Adipose tissue (tissue), 3 donors: ENCODE measurements around the gene FAM20C. TPM values are rescaled to one million over a fixed set of nuclear protein-coding genes. Genes with fewer than 3 reads are reported as not detected.
"Not testable (repeated sequence)": the region's sequence is repeated elsewhere in the genome, so short reads cannot be mapped to it uniquely, and the experiment has no call there.

Source experiments
- H3K27ac ChIP-seq: one replicate; pipeline ENCODE4 v1.5.1; 2013; ENCODE audit warnings: low read depth, low read length
- WGBS, 3 donors: extraction: QIAGEN DNeasy Blood & Tissue Kit; methylation state at CpG; one replicate each; pipeline ENCODE4 v1.1.7; 2013; 5-methylcytosine and 5-hydroxymethylcytosine counted together
- polyA plus RNA-seq, 3 donors: library from polyadenylated mRNA; stranded (reverse); fragments of 200-250 nt; gene quantifications; one replicate each; pipeline ENCODE4 v1.2.3, GENCODE V29; 2013
- donor health status: healthy with polysubstance abuse.
- donor health status: Bipolar disorder and iron deficiency.
- donor health status: healthy.

The FAM20C gene
- polyA plus RNA-seq, 3 donors: 16.0 to 105 (median 34.3) TPM

DNA sequence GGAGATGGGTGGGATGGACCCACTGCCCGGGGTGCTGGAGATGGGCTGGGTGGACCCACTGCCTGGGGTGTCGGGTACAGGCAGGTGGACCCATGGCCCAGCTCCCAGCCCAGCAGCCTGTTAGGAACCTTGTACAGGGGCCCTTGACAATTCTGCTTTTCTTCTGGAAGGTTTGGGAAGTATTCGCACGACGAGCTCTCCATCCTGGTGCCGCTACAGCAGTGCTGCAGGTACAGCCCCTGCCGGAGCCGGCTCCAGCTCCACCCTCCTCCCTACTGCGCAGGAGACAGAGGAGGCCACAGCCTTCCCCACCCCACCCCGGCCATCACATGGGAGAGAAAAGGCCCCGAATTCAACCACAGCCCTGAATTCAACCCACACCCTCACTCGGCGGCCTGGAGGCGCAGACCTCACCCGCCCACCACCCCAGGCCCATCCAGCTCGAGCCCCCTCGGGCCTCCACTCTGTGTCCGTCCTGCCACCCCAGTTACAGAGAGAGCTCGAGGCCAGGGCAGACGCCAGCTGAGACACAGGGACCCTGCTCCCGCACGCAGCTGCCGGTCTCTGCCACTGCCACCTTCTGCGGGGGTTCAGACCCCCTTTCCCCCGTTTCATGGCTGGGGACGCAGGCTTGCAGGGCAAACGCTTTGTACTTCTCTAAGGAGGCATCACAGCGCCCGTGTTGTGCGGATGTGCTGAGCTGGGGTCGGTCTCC is 66.3 kb downstream of the FAM20C start:
- 95 to 97% (median 96%) methylated on average over 29 to 31 of the region's 31 CpGs for whole genome bisulfite sequencing, 3 donors
- H3K27ac ChIP-seq: no peak overlapping the region

DNA sequence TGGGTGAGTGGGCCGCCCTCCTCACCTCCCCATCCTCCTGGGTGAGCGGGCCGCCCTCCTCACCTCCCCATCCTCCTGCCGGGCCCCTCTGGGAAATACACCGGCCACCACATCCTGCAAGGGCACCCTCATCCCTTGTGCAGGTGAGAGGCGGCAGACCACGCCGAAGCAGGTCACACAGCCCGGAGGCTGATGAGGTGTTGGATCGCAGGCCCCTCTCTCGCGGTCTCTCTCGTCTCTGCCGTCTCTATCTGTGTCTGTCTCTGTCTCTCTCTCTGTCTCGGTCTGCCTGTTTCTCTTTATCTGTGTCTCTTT is 66.8 kb downstream of the FAM20C start:
- H3K27ac ChIP-seq: no peak overlapping the region
- WGBS, 3 donors: 96 to 97% (median 97%) methylated on average over 15 of the region's 15 CpGs

DNA sequence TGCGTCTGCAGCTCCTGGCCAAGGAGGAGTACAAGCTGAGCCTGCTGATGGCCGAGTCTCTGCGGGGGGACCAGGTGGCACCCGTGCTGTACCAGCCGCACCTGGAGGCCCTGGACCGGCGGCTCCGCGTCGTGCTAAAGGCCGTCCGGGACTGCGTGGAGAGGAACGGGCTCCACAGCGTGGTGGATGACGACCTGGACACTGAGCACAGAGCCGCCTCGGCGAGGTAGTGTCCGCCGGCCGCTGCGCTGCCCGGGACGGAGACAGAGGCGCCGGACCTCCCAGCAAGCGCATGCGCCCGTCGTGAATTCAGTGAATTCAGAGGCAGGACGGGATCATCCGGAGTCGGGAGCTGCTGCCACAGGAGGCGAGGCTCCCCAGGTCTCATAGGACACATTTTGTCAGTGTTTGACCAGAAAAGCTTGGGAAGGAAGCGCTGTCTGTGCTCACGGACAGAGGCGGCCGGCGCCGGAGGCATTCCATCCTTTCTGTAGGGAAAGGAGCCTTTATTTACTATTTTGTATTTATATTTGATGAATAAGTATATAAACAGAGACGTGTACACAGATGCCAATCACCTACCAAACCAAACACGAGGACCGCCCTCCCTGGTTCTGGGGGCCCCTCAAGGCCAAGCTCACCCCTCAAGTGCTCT is 67.5 kb downstream of the FAM20C start:
- no peak overlapping the region for H3K27ac ChIP-seq
- WGBS, 3 donors: 93 to 96% (median 94%) methylated on average over 40 to 44 of the region's 44 CpGs

DNA sequence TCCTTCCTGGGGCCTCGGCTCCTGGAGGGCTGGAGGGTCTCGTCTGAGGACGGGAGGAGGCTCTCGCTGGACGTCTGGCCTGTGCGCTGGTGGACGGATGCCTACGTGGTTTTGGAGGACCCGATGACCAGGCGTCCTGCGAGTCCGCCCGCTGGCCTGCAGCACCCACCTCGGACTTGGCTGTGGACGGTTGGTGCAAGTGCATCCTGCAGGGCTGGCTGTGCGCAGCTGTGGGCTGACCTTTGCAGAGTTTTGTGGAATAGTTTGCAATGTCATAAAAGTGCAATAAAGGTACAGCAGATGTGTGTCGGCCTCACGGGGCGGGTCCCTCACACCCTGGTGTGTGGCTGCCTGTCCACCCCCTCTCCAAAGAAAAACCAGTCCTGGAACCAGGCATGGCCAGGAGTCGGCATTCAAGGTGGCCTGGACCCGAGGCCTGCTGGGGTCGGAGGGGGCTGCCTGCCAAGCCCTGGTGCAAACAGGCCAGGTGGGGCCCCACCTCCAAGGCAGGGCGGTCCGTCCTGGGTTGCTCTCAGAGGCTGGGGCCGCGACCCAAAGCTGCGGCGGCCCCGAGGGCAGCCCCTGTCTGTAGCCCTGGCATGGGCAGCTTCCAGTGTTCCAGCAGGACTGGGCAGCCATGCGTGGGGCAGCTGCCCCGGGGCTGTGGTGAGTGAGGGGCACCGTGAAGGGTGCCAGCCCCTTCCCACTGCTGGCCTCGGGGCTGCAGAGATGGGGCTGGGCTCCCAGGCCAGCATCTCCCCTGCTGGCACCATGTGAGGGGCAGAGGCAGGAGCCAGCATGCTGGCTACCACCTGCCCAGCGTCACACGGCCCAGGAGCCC is 68.3 kb downstream of the FAM20C start:
- 87 to 97% (median 91%) methylated on average over 33 to 35 of the region's 35 CpGs for WGBS, 3 donors
- no peak overlapping the region for H3K27ac ChIP-seq

DNA sequence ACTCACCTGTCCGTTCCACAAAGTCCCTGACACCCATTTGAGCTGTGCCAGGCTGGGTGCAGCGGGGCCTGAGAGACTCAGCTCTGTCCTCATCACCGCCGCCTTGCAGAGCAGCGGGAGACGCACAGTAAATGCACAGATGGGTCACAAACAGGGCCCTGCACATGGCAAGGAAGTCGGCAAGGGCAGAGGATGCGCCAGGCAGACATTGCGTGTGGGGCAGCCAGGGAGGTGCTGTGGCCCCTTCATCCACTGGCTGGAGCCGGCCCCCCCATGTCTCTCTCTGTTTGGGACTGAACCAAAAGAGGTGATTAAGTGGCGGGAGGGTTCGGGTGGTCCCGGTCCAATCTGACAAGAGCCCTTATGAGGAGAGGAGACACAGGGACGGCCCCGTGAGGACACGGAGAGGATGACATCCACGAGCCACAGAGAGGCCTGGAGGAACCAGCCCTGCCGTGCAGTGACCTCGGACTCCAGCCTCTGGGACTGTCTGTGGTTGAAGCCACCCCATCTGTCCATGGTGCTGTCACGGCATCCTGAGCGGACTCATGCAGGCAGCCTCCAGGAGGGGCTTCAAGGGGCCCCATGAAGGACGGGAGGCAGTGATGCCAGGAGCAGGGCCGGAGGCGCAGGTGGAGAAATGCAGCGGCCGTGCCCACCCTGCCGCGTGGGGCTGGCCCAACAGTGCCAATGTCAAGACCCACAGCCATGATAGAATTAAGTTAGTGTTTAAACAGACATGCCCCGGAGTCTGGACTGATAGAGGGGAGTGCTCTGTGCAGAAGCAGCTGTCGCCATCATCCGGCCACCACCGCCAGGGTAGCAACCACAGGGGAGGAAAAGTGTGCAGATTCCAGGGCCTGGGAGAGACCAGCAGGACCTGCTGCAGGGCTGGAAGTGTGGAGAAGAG is 69.2 kb downstream of the FAM20C start:
- H3K27ac ChIP-seq: no peak overlapping the region
- WGBS, 3 donors: 92 to 96% (median 95%) methylated on average over 30 to 32 of the region's 32 CpGs

DNA sequence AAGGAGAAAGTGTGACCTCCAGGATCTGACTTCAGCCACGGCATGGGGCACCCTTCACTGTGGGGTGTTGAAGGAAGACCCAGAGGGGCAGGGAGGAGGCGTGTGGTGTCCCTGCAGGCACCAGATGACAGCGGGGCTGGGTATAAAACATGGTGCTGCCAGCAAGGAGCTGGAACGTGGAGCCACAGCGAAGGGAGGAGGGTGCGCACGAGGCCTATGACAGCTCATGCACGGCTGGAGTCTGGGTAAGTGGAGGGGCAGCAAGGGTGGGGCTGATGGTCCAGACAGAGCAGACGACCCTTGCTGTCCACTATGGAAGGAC is 69.8 kb downstream of the FAM20C start:
- H3K27ac ChIP-seq: no peak overlapping the region
- WGBS, 3 donors: 94 to 97% (median 95%) methylated on average over 9 of the region's 9 CpGs

DNA sequence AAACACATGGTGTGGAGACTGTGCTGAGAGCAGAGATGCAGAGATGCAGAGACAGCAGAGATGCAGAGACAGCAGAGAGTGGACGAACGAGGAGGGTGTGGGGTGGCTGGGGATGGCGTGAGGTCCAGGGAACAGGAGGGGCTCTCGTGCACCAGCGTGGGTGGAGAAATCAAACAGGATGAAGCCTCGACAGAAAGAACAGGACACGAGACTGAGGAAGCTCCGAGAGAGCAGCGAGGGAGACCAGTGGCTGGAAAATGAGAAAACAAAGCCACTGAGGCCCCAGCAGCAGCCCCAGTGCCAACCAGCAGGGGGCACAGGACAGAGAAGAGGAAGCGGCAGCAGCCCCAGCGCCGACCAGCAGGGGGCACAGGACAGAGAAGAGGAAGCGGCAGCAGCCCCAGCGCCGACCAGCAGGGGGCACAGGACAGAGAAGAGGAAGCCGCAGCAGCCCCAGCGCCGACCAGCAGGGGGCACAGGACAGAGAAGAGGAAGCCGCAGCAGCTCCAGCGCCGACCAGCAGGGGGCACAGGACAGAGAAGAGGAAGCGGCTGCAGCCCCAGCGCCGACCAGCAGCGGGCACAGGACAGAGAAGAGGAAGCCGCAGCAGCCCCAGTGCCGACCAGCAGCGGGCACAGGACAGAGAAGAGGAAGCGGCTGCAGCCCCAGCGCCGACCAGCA is 70.4 kb downstream of the FAM20C start:
- 76 to 90% (median 80%) methylated on average over 15 to 27 of the region's 31 CpGs for WGBS, 3 donors
- not testable (repeated sequence) for H3K27ac ChIP-seq

DNA sequence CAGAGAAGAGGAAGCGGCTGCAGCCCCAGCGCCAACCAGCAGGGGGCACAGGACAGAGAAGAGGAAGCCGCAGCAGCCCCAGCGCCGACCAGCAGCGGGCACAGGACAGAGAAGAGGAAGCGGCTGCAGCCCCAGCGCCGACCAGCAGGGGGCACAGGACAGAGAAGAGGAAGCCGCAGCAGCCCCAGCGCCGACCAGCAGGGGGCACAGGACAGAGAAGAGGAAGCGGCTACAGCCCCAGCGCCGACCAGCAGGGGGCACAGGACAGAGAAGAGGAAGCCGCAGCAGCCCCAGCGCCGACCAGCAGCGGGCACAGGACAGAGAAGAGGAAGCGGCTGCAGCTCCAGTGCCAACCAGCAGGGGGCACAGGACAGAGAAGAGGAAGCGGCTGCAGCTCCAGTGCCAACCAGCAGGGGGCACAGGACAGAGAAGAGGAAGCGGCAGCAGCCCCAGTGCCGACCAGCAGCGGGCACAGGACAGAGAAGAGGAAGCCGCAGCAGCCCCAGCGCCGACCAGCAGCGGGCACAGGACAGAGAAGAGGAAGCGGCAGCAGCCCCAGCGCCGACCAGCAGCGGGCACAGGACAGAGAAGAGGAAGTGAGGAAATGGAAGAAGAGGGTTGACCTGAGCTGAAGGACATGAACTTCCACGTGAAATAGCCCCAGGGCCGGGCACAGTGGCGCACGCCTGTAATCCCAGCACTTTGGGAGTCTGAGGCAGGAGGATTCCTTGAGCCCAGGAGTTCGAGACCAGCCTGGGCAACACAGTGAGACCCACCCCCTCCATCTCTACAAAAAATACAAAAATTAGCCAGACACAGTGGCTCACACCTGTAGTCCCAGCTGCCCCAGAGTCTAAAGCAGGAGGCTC is 71.3 kb downstream of the FAM20C start:
- 53 to 79% (median 72%) methylated on average over 9 to 28 of the region's 37 CpGs for WGBS, 3 donors
- H3K27ac ChIP-seq: not testable (repeated sequence)

DNA sequence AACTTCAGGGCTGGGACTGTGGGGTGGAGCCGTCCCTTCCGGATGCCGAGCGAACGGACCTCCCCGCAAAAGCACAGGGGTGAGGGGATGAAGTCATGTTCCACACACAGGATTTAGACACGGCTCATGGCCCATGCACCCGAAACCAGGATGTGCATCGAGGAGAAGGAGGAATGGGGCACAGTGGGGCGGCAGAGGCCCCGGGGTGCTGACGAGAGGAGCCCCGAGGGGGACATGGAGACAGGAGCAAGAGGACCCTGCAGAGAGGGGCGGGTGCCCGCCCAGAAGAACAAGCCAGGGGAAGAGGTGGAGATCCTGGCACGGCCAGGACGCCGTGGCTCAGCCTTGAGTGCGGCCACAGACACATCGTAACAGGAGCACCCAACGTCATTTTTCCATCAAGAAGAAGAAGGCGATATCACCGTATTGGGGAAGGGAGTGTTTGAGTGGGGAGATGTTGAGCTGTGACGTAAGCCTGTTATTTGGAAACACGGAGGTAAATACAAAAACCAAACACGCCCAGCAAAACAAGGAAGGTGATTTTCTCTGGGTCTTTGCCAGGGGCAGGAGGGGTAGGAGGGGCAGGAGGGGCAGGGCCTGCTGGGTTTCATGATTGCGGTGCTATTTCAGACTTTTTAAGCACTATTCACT is 72.3 kb downstream of the FAM20C start:
- 59 to 78% (median 69%) methylated on average over 27 of the region's 27 CpGs for WGBS, 3 donors
- no peak overlapping the region for H3K27ac ChIP-seq

DNA sequence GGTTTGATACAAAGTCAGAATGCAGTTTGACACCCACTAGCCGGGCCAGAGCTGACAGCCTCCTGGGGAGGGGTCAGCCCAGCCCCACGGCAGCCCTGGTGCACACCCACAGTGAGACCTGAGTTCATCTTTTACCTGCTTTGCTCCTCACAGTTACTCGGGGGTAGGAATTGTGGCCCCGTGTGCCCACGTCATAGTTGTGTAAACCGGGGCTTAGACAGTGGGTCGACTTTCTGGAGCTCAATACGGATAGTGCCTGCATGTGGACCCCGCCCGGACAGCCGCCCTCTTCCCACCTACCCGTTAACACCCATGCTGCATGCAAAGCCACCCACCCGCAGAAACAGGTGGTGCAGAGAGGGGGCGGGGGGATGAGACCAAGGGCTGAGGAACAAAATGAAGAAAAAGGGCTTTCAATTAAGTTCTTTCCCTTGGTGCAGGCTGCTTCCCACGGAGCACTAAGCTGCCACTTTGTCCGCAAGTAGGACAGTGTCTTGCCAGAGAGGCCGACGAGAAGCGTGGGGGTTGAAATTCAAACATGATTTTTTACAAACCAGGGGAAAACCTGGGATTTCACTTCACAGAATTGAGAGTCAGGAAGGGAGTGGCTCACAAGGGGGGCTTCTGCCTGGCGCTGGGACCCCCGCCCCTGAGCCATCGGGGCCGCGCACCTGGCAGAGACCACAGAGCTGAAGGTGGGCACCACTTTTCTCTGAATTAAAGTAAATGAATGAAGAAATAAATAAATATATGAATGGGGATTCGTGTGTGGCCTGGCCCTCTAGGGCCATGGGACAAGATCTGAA is 73.0 kb downstream of the FAM20C start:
- H3K27ac ChIP-seq: no peak overlapping the region
- WGBS, 3 donors: 57 to 75% (median 71%) methylated on average over 25 of the region's 25 CpGs

DNA sequence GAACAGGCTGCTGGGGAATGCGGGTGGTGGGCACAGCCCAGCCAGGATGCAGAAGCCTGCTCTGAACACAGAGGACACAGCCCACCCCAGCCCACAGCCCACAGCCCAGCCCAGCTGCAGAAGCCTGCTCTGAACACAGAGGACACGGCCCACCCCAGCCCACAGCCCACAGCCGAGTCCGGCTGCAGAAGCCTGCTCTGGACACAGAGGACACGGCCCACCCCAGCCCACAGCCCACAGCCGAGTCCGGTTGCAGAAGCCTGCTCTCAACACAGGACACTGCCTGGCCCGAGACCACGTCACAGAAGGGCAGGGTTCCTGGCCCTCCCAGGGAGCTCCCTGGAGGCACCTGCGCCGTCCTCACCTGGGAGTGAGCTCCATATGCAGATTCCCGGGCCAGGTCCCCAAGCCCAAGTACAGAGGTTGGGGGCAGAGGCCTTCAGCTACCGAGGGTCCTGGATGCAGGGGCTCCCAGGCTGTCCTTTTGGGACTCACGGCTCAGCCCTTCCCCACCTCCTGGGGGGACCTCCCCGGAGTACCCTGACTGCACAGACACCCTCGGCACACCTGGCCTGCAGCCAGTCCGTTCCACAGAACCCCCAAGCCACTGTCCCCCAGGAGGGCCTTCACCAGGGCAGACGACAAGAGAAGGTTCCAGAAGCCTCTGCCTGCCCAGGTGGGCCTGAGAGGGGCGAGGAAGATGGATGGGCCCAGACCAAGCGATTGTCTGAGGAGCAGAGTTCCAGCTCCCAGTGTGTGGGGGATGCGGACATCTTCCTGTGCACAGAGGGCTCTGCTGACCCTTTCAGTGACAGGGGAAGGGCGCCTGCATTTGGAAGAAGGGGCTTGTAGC is 73.9 kb downstream of the FAM20C start:
- no peak overlapping the region for H3K27ac ChIP-seq
- WGBS, 3 donors: 71 to 77% (median 75%) methylated on average over 19 to 22 of the region's 22 CpGs

DNA sequence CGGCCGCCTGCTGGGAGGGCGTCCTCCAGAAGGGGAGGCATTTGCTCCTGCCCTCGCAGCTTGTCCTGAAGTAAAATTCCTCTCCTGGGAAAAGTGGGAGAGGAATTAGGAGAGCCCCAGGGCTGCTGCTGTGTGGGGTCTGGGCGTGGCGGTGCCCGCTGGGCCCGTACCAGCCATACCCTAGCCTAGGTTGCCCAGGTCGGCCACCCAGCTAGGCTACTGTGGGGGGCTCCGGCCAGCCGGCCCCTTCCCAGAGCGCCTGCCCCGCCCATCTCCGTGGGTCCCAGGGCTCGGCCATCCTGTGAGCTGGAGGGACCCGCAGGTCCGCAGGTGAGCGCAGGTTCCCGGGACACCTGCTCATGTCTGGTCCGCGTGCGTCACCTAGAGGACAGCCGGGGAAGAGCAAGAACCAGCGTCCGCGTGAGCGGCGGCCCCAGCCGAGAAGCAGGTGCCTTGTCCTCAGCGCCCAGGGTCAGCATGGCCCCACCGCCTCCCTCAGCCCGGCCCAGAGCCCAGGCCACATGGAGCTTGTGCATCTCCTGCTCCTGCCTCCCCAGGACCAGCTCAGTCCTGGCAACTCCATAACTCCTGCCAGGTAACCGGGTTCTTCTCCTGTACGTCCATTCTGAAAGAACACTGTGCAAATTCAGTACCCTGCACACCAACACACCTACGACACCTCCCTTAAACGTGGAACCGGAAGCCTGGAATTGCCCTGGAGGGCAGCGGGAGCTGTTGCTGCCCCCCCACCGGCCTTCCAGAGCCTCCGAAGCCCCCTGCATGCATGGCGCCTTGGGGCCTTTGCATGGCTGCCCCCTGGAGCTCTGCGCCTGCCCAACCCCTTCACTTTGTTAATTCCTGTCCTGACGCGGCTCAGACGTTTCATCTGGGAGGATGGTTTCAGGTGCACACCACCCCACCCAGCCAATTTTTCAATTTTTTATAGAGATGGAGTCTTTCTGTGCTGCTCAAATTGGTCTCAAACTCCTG is 74.8 kb downstream of the FAM20C start:
- H3K27ac ChIP-seq: no peak overlapping the region
- 71 to 83% (median 75%) methylated on average over 40 to 45 of the region's 45 CpGs for WGBS, 3 donors

DNA sequence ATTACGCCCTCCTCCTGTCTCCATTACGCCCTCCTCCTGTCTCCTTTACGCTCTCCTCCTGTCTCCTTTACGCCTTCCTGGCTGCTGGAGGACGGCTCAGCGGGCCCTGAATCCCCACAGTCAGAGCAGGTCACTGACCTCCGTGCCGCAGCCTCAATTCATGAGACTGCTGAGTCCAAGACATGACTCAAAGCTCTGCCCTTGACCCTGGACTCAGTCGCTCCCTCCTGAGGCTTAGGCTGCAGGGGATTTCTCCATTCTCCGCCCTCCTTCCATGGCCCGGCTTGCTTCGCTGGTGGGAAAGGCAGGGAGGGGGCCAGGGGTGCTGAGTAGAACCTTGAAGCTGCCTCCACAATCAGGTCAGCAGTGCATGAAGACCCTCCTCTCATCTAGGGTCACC is 76.6 kb downstream of the FAM20C start:
- 66 to 80% (median 80%) methylated on average over 12 of the region's 12 CpGs for WGBS, 3 donors
- no peak overlapping the region for H3K27ac ChIP-seq

DNA sequence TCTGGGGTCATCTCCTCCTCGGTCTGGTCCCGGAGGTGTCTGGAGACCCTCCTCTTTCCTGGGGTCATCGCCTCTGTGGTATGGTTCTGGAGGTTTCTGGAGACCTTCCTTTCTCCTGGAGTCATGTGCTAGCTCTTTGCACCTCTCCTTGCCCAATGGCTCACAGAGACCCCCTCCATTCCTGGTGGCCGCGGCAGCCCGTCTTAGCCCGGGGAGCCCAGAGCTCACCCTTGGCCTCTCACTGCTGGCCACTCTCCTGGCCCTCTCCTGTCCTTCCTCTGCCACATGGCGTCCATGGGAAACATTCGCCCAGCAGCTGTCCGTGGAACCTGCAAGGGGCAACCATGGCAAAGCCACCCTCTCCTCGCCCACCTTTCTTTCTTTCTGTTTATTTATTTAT is 77.3 kb downstream of the FAM20C start:
- no peak overlapping the region for H3K27ac ChIP-seq
- WGBS, 3 donors: 81 to 83% (median 82%) methylated on average over 11 of the region's 11 CpGs
